ENCODE data around the gene GSC2. TPM values are rescaled to one million over a fixed set of nuclear protein-coding genes. Genes with fewer than 3 reads are reported as not detected.
A peak's percentile ranks its signal among the peaks of the same experiment; 100 is the strongest.

The GSC2 gene
- total RNA-seq = not detected in 2 replicates
- long read RNA-seq = 0 reads

DNA sequence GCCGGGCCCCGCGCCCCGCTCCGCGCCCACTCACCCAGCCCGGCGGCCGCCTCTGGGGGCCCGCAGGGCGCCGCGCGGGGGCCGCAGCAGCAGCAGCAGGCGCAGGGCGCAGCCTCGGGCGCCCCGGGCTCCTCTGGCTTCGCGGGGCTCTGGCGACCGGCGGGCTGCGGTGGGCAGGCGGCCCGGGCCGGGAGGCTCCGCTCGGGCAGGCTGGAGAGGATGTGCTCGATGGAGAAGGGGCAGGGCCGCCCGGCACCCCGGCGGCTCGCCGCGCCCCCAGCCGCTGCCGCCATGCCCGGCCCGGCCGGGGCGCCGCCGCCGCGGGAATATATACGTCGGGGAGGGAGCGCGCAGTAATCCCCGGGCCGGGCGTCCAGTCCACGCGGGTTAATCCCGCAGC lies at the start of gene GSC2:
Gene GSC2 (minus strand): TSS at position 302 of the 400 bp plus-strand sequence. CDS start 9 bp downstream, at position 293.
- Mint-ChIP-seq H3K9me3 (no peaks in the 10 kb centered on the region), H3K4me1 (no peaks in the 10 kb centered on the region), H3K27ac (ENCODE audit: unreplicated experiment) (no peak within 1 kb of the TSS), H3K4me3 (no peak within 1 kb of the TSS), H3K27me3 (ENCODE audit: low read depth) (peaks cover 78% of the 10 kb centered on the region), H3K36me3 (ENCODE audit: low read depth) (peaks cover 6% of the 10 kb centered on the region)
- no peak for TF ChIP-seq CTCF (conservative IDR thresholded peaks at IDR 0.05)
- no peak for DNase-seq (ENCODE audit: low read depth, low spot score)

- no peak for DNase-seq (ENCODE audit: low read depth, low spot score)
- Mint-ChIP-seq H3K9me3 (peaks cover 3% of the 10 kb centered on the region), H3K4me1 (no peaks in the 10 kb centered on the region), H3K4me3 (no peak overlapping the region), H3K36me3 (ENCODE audit: low read depth) (peaks cover 4% of the 10 kb centered on the region), H3K27me3 (ENCODE audit: low read depth) (no peaks in the 10 kb centered on the region), H3K27ac (ENCODE audit: unreplicated experiment) (no peak overlapping the region)
- no peak for TF ChIP-seq CTCF (conservative IDR thresholded peaks at IDR 0.05)
These were observed 49.4 kb upstream of the GSC2 start for GRCh38 chr22:19199479-19199878.

- H3K27ac Mint-ChIP-seq (ENCODE audit: unreplicated experiment) = no peak overlapping the region
These were observed 48.1 kb upstream of the GSC2 start for GRCh38 chr22:19197997-19198865.

DNA sequence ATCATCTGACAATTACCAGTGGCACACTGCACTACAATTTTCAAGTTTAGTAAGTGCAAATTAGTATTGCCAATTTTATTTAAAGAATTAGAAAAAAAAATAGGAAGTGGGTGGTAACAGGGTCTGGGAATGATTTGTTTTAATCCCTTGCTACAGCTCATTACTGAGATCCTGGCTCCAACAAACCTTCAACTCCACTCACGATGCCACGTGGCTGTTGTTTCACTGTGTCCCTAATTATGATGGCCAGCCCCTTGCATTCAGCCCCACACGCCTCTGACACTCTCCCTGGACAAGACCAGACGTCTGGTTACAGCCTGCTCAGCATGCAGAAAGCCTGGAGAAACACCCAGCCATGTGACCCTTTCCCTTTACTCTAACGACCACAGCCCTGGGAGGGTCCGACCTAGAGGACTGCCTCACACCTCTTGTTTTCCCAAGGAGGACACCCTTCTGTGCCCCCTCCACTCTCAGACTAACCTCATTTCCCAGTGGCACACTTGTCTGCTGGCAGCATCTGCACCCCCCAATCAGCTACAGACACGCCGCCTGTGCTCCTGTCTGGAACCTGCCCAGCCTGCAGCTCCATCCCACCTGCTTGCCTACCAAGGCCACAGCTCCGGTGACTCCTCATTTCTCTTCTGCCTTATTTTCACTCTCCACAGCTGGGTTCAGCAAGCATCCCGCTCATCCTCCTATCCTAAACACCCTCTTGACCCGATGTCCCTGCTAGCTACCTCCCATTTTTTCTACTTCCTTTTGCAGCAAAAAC lies 46.9 kb upstream of the GSC2 start:
- Mint-ChIP-seq H3K9me3 (peaks cover 3% of the 10 kb centered on the region), H3K4me1 (no peaks in the 10 kb centered on the region), H3K27me3 (ENCODE audit: low read depth) (no peaks in the 10 kb centered on the region), H3K36me3 (ENCODE audit: low read depth) (peaks cover 4% of the 10 kb centered on the region), H3K27ac (ENCODE audit: unreplicated experiment) (peak overlapping the region; percentile 95), H3K4me3 (no peak overlapping the region)
- TF ChIP-seq CTCF (conservative IDR thresholded peaks at IDR 0.05) = no peak
- no peak for DNase-seq (ENCODE audit: low read depth, low spot score)

More at GRCh38 chr22:19197997-19198865, 48.1 kb upstream of the GSC2 start:
- Mint-ChIP-seq H3K27me3 (ENCODE audit: low read depth) (no peaks in the 10 kb centered on the region), H3K4me3 (no peak overlapping the region), H3K9me3 (peaks cover 6% of the 10 kb centered on the region), H3K4me1 (no peaks in the 10 kb centered on the region), H3K36me3 (ENCODE audit: low read depth) (peaks cover 8% of the 10 kb centered on the region)
- DNase-seq (ENCODE audit: low read depth, low spot score) = no peak
- no peak for TF ChIP-seq CTCF (conservative IDR thresholded peaks at IDR 0.05)

GRCh38 chr22:19195796-19196731 lies 46.0 kb upstream of the GSC2 start:
- H3K4me3 Mint-ChIP-seq = no peak overlapping the region
- H3K4me1 Mint-ChIP-seq = no peaks in the 10 kb centered on the region
- no peak for TF ChIP-seq CTCF (conservative IDR thresholded peaks at IDR 0.05)
- H3K27ac Mint-ChIP-seq (ENCODE audit: unreplicated experiment) = no peak overlapping the region
- peaks cover 4% of the 10 kb centered on the region for H3K36me3 Mint-ChIP-seq (ENCODE audit: low read depth)
- H3K9me3 Mint-ChIP-seq = peaks cover 3% of the 10 kb centered on the region
- no peaks in the 10 kb centered on the region for H3K27me3 Mint-ChIP-seq (ENCODE audit: low read depth)
- DNase-seq (ENCODE audit: low read depth, low spot score) = no peak

Data from neural crest cell (in vitro differentiated cells).